Keratinocyte (primary cell): ENCODE data around the gene KIF1B. TPM values are rescaled to one million over a fixed set of nuclear protein-coding genes. Genes with fewer than 3 reads are reported as not detected.

Experiments used
- DNase-seq: peaks from one replicate; pipeline ENCODE4 v3.0.0-alpha.2; 2011; ENCODE audit warnings: low read depth, missing footprints, low spot score
- FAIRE-seq: peaks from 2 replicates; lab custom pipeline; 2011; peaks lifted over from hg19 to GRCh38; lab: Jason Lieb, UNC
- H2AFZ ChIP-seq: 2 replicates; pipeline ENCODE4 v1.6.0; 2012; ENCODE audit warnings: low read length, control low read depth, inconsistent platforms; ENCODE audit not compliant: control insufficient read depth
- H3K27ac ChIP-seq: 2 replicates; pipeline ENCODE4 v1.5.1; 2011; ENCODE audit warnings: low read length; ENCODE audit not compliant: control insufficient read depth, insufficient read depth
- H3K27me3 ChIP-seq: 3 replicates; pipeline ENCODE4 v1.6.0; 2011; ENCODE audit warnings: low read length; ENCODE audit not compliant: control insufficient read depth, insufficient read depth; ENCODE audit errors: extremely low read depth
- H3K36me3 ChIP-seq, 2 experiments: 2 replicates in 1 of 2; 3 replicates in 1 of 2; pipeline ENCODE4 v1.5.1; 2011; ENCODE audit warnings: low read length in 2 of 2, mild to moderate bottlenecking in 1 of 2; ENCODE audit not compliant: control insufficient read depth in 2 of 2, insufficient read depth in 2 of 2; ENCODE audit errors: extremely low read depth in 1 of 2
- H3K4me1 ChIP-seq: 3 replicates; pipeline ENCODE4 v1.5.1; 2011; ENCODE audit warnings: low read length; ENCODE audit not compliant: control insufficient read depth, insufficient read depth; ENCODE audit errors: extremely low read depth
- H3K4me2 ChIP-seq: 3 replicates; pipeline ENCODE4 v1.6.0; 2011; ENCODE audit warnings: low read depth, low read length; ENCODE audit not compliant: control insufficient read depth, insufficient read depth; ENCODE audit errors: extremely low read depth
- H3K4me3 ChIP-seq, 3 experiments: fragments of 200-600 bp in 1 of 3; sonication (generic) in 1 of 3; 2 replicates in 2 of 3; 3 replicates in 1 of 3; pipeline ENCODE4 v1.5.1; 2011 to 2016; ENCODE audit warnings: low read length in 3 of 3, mild to moderate bottlenecking in 3 of 3, control low read depth in 2 of 3, inconsistent platforms in 1 of 3, low read depth in 1 of 3, mixed read lengths in 1 of 3, mixed run types in 1 of 3, moderate library complexity in 1 of 3; ENCODE audit not compliant: control insufficient read depth in 2 of 3, insufficient read depth in 2 of 3; ENCODE audit errors: extremely low read depth in 1 of 3
- H3K79me2 ChIP-seq: 2 replicates; pipeline ENCODE4 v1.6.0; 2012; ENCODE audit warnings: low read length; ENCODE audit not compliant: control insufficient read depth, insufficient read depth
- H3K9ac ChIP-seq: 3 replicates; pipeline ENCODE4 v1.6.0; 2011; ENCODE audit warnings: low read length; ENCODE audit not compliant: control insufficient read depth, insufficient read depth; ENCODE audit errors: extremely low read depth
- H3K9me1 ChIP-seq: 3 replicates; pipeline ENCODE4 v1.6.0; 2011; ENCODE audit warnings: low read length; ENCODE audit not compliant: control insufficient read depth, insufficient read depth; ENCODE audit errors: extremely low read depth
- H3K9me3 ChIP-seq: 2 replicates; pipeline ENCODE4 v1.5.1; 2012; ENCODE audit warnings: low read depth, low read length; ENCODE audit not compliant: control insufficient read depth
- H4K20me1 ChIP-seq: 3 replicates; pipeline ENCODE4 v1.6.0; 2011; ENCODE audit warnings: low read length; ENCODE audit not compliant: control insufficient read depth, insufficient read depth; ENCODE audit errors: extremely low read depth
- CTCF ChIP-seq, 3 experiments: IDR thresholded peaks in 1 of 3; conservative IDR thresholded peaks in 1 of 3; optimal IDR thresholded peaks in 1 of 3; 2 replicates in 2 of 3; 3 replicates in 1 of 3; pipeline versions ENCODE3 to v1.5.1; 2011; ENCODE audit warnings: low read length in 3 of 3, mild to moderate bottlenecking in 3 of 3, moderate library complexity in 2 of 3, control low read depth in 1 of 3, inconsistent platforms in 1 of 3; ENCODE audit not compliant: insufficient read depth in 2 of 3; ENCODE audit errors: extremely low read depth in 1 of 3
- EZH2 ChIP-seq: IDR thresholded peaks from one replicate; pipeline ENCODE4 v1.6.1; 2012; ENCODE audit warnings: inconsistent platforms, mild to moderate bottlenecking, low read length, moderate library complexity
- dilution Hi-C: fragments of 300-500 bp; cut with MboI; formaldehyde crosslinking; loops from one replicate; pipeline ENCODE4 v1.7.0; 2020; ENCODE audit warnings: low sequenced_read_pairs; ENCODE audit not compliant: extremely low pct_ligation_motif_present
- polyA plus RNA-seq, 5 experiments: library from polyadenylated mRNA; depleted of rRNA in 3 of 5; stranded (reverse) in 3 of 5; stranded (forward) in 1 of 5; unstranded in 1 of 5; fragments of >200 nt; gene quantifications; 1 replicate in 1 of 5; 2 replicates in 3 of 5; 3 replicates in 1 of 5; pipeline versions ENCODE4 v1.2.1 to v1.2.3, GENCODE V29; 2011 to 2012; ENCODE audit warnings: missing spikeins in 2 of 5, low read depth in 1 of 5, low replicate concordance in 1 of 5

KIF1B gene
- polyA plus RNA-seq, 1 donor (not counting 4 experiments of a cell fraction or from before 2014, with no cell fraction given): 15.1 TPM

GRCh38 chr1:10236405-10237156 lies 26.2 kb downstream of the KIF1B start:
- DNase-seq: no peak
- Histone ChIP-seq H3K79me2 (peaks cover 22% of the 10 kb centered on the region), H4K20me1 (no peaks in the 10 kb centered on the region), H3K27ac (no peak overlapping the region), H3K9me1 (no peaks in the 10 kb centered on the region), H3K9me3 (no peaks in the 10 kb centered on the region), H3K4me2 (no peak overlapping the region), H3K4me3 (no peak overlapping the region), H3K27me3 (no peaks in the 10 kb centered on the region), H2AFZ (no peak overlapping the region), H3K36me3 (no peaks in the 10 kb centered on the region), H3K9ac (no peak overlapping the region), H3K4me1 (no peaks in the 10 kb centered on the region)
- TF ChIP-seq EZH2 (no peak), CTCF (optimal IDR thresholded peaks at IDR 0.05 in 1 of 3, IDR thresholded peaks at IDR 0.05 in 1 of 3, conservative IDR thresholded peaks at IDR 0.05 in 1 of 3; ENCODE audit: extremely low read depth in 1 of 3, insufficient read depth in 2 of 3, low read length in 3 of 3) (no peak)
- no peak for FAIRE-seq
- dilution Hi-C loops: no loop called here

GRCh38 chr1:10237157-10237539 lies 26.8 kb downstream of the KIF1B start:
- no peak overlapping the region for H2AFZ ChIP-seq
- H3K36me3 ChIP-seq: no peaks in the 10 kb centered on the region
- H4K20me1 ChIP-seq: no peaks in the 10 kb centered on the region
- no peaks in the 10 kb centered on the region for H3K9me1 ChIP-seq
- no peak overlapping the region for H3K27ac ChIP-seq
- H3K4me2 ChIP-seq: no peak overlapping the region
- H3K79me2 ChIP-seq: peaks cover 27% of the 10 kb centered on the region
- FAIRE-seq (no peak), DNase-seq (no peak)
- no peaks in the 10 kb centered on the region for H3K4me1 ChIP-seq
- dilution Hi-C loops: no loop called here
- H3K9ac ChIP-seq: no peak overlapping the region
- no peaks in the 10 kb centered on the region for H3K27me3 ChIP-seq
- no peak overlapping the region for H3K4me3 ChIP-seq
- no peaks in the 10 kb centered on the region for H3K9me3 ChIP-seq
- TF ChIP-seq CTCF (optimal IDR thresholded peaks at IDR 0.05 in 1 of 3, IDR thresholded peaks at IDR 0.05 in 1 of 3, conservative IDR thresholded peaks at IDR 0.05 in 1 of 3; ENCODE audit: extremely low read depth in 1 of 3, insufficient read depth in 2 of 3, low read length in 3 of 3): no peak
